SK-N-SH treated with all-trans-retinoic acid at 6 μM for 48 hours (cell line): Measurements from ENCODE around the gene TEX2.

Experiments used
- BACH2 ChIP-seq: fragments of 250-450 bp; sonication (Bioruptor Pico); IDR thresholded peaks from 2 replicates; pipeline ENCODE4 v1.9.0; 2021; ENCODE audit warnings: mild to moderate bottlenecking, borderline replicate concordance
- CREB5 ChIP-seq: fragments of 250-450 bp; sonication (Bioruptor Pico); IDR thresholded peaks from 2 replicates; pipeline ENCODE4 v1.5.1; 2020; ENCODE audit warnings: low read depth, mild to moderate bottlenecking, moderate library complexity
- CSRNP3 ChIP-seq: fragments of 250-450 bp; sonication (Bioruptor Pico); IDR thresholded peaks from 2 replicates; pipeline ENCODE4 v1.5.1; 2021; ENCODE audit warnings: mild to moderate bottlenecking, moderate library complexity
- ESRRG ChIP-seq: fragments of 250-450 bp; sonication (Bioruptor Pico); IDR thresholded peaks from 2 replicates; pipeline ENCODE4 v1.6.1; 2021; ENCODE audit warnings: mild to moderate bottlenecking
- GLIS3 ChIP-seq: fragments of 250-450 bp; sonication (Bioruptor Pico); IDR thresholded peaks from 2 replicates; pipeline ENCODE4 v1.5.0; 2020; ENCODE audit warnings: mild to moderate bottlenecking, moderate library complexity
- ISL1 ChIP-seq: fragments of 250-450 bp; sonication (Bioruptor Pico); IDR thresholded peaks from 2 replicates; pipeline ENCODE4 v2.1.2; 2022; ENCODE audit warnings: mild to moderate bottlenecking, moderate library complexity
- PATZ1 ChIP-seq: fragments of 250-450 bp; sonication (Bioruptor Pico); IDR thresholded peaks from 2 replicates; pipeline ENCODE4 v1.8.0; 2020; ENCODE audit warnings: mild to moderate bottlenecking, moderate library complexity, borderline replicate concordance
- POU6F1 ChIP-seq: fragments of 250-450 bp; sonication (Bioruptor Pico); IDR thresholded peaks from 2 replicates; pipeline ENCODE4 v1.8.0; 2021; ENCODE audit warnings: low read depth, mild to moderate bottlenecking, moderate library complexity, borderline replicate concordance
- RARB ChIP-seq: fragments of 250-450 bp; sonication (Bioruptor Pico); IDR thresholded peaks from 2 replicates; pipeline ENCODE4 v1.8.0; 2021; ENCODE audit warnings: mild to moderate bottlenecking, moderate library complexity
- TCF4 ChIP-seq: fragments of 250-450 bp; sonication (Bioruptor Pico); IDR thresholded peaks from 2 replicates; pipeline ENCODE4 v1.8.0; 2021; ENCODE audit warnings: mild to moderate bottlenecking, moderate library complexity, borderline replicate concordance
- TSHZ2 ChIP-seq: fragments of 250-450 bp; sonication (Bioruptor Pico); IDR thresholded peaks from 2 replicates; pipeline ENCODE4 v1.5.0; 2020; ENCODE audit warnings: mild to moderate bottlenecking, moderate library complexity
- ZFP3 ChIP-seq: fragments of 250-450 bp; sonication (Bioruptor Pico); IDR thresholded peaks from 2 replicates; pipeline ENCODE4 v1.5.0; 2020; ENCODE audit warnings: mild to moderate bottlenecking, moderate library complexity
- ZFP30 ChIP-seq: fragments of 450-650 bp; formaldehyde crosslinking; IDR thresholded peaks from 2 replicates; pipeline ENCODE4 v1.5.0; 2022; ENCODE audit warnings: mild to moderate bottlenecking, moderate library complexity
- ZNF8 ChIP-seq: fragments of 450-650 bp; formaldehyde crosslinking; IDR thresholded peaks from 2 replicates; pipeline ENCODE4 v1.5.0; 2020; ENCODE audit warnings: mild to moderate bottlenecking, moderate library complexity

GRCh38 chr17:64225410-64225809 is 37.6 kb downstream of the TEX2 start:
- TF ChIP-seq GLIS3 (CRISPR knock-in tag): no peak
- TF ChIP-seq ZFP3: no peak
- TF ChIP-seq CSRNP3 (CRISPR knock-in tag): no peak
- TF ChIP-seq ZFP30 (CRISPR knock-in tag): no peak
- no peak for TF ChIP-seq ESRRG
- no peak for TF ChIP-seq PATZ1 (CRISPR knock-in tag)
- TF ChIP-seq CREB5 (CRISPR knock-in tag): no peak
- no peak for TF ChIP-seq RARB
- no peak for TF ChIP-seq BACH2
- TF ChIP-seq ISL1: no peak
- no peak for TF ChIP-seq TCF4 (CRISPR knock-in tag)
- no peak for TF ChIP-seq TSHZ2
- TF ChIP-seq POU6F1 (CRISPR knock-in tag): no peak
- no peak for TF ChIP-seq ZNF8 (CRISPR knock-in tag)
